Small intestine (tissue), 4 donors: ENCODE measurements around the gene ALKAL2. TPM values are rescaled to one million over a fixed set of nuclear protein-coding genes. Genes with fewer than 3 reads are reported as not detected.

Experiments used
- polyA plus RNA-seq, 4 donors: library from polyadenylated mRNA; stranded (reverse) in 3 of 4; unstranded in 1 of 4; fragments of 200-250 nt in 3 of 4; fragments of 120-200 nt in 1 of 4; gene quantifications; one replicate each; pipeline versions ENCODE4 v1.2.1 to v1.2.3, GENCODE V29; 2013
- donor health status: healthy with polysubstance abuse.
- donor health status: Bipolar disorder and iron deficiency.
- donor health status: healthy.

The ALKAL2 gene
- polyA plus RNA-seq, 4 donors, result 0.45 to 3.5 (median 2.8) TPM

Other genes starting within 250 kb of the ALKAL2 start
- gene FAM110C, start 241.6 kb downstream of the ALKAL2 start, polyA plus RNA-seq, result 10 to 100 TPM in 3 of 4 donors, 1 to 10 TPM in 1; 6.2 to 28.3 (median 13.0) TPM
- 100 to 1,000 TPM in 3 of 4 donors, 10 to 100 TPM in 1; 75.5 to 133 (median 107) TPM for gene SH3YL1, start 24.1 kb downstream of the ALKAL2 start, polyA plus RNA-seq
- gene ACP1, start 23.1 kb downstream of the ALKAL2 start, polyA plus RNA-seq, result 100 to 1,000 TPM in 3 of 4 donors, 10 to 100 TPM in 1; 99.7 to 167 (median 104) TPM